ENCODE data around the gene MAP3K9.

The MAP3K9 gene

GRCh38 chr14:70700955-70701585 is 108.2 kb downstream of the MAP3K9 start:
- no peak for DNase-seq (ENCODE audit: low read depth in 2 of 2)

- DNase-seq (ENCODE audit: low read depth in 2 of 2), result no peak
These were observed 109.7 kb downstream of the MAP3K9 start for GRCh38 chr14:70699646-70700045.

- no peak for DNase-seq (ENCODE audit: low read depth in 2 of 2)
These were observed 111.0 kb downstream of the MAP3K9 start for GRCh38 chr14:70698288-70698687.

GRCh38 chr14:70697701-70698100 is 111.6 kb downstream of the MAP3K9 start:
- no peak for DNase-seq (ENCODE audit: low read depth in 2 of 2)

DNA sequence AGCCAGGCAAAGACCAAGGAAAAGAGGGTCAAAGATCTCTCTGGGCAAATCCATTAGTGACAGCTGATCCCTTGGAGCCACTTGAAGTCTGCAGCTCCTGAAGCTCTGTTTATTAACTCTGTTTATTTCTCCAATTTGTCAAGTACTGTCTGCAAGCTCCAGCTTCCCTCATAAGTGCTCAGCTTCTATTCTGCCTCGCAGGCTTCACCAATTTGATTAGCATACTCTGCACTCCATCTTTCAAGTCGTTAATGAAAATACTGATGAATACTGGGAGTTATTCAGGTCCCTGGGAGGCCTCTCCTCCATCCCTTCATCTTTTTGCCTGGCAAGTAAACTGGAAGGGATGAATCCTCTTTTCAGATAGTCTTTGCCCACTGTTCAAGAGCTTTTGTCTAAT is 113.3 kb downstream of the MAP3K9 start:
- DNase-seq (ENCODE audit: low read depth in 2 of 2), result no peak

GRCh38 chr14:70692210-70692609 is 117.1 kb downstream of the MAP3K9 start:
- no peak for DNase-seq (ENCODE audit: low read depth in 2 of 2)

DNA sequence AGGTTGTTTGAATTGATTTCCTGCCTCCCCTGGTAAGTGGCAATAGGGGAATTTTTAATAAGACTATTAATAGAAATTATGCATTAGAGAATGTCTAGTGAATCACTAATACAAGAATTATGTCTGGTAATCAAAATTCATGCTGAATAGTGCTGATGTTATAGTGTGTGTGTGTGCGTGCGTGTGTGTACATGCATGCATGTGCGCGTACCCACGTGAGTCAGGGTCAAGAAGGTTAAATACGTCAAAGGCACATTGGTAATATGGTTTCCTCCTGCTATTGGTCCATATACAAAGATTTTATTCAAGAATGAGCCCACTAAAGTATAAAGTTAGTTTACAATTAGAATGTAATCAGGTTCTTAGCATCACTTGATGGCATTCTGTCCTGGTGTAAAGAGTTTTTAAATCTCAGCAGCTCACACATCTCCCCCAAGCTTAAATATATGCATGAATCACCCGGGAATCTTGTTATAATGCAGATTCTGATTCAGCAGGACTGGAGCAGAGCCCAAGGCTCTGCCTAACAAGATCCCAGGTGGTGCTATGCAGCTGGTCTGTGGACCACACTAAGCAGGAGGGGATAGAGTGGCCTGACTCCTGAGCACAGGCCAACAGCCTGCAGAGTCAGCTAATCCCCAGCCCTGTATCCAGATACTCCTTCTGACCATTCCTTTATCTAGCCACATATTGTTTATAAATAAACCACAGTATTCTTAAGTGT is 123.7 kb downstream of the MAP3K9 start:
- DNase-seq (ENCODE audit: low read depth in 2 of 2), result no peak

DNA sequence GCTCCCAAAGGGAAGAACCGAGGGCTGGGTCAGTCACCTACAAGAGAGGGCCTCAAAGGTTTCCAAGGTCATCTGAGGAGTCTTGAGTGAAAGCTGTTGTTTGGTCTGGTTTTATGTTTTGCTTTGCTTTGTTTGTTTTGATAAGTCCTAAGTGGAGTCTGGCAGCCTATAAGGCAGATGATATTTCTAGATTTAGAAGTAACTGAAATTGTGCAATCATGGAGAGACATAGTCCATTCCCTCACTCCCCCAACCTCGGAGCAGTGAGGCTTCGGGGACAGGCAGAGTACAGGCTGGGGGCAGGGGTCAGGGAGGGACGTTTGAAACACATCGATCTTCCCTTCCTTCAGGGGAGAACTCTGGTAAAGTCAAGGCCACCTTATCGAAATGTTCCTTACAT is 125.3 kb downstream of the MAP3K9 start:
- no peak for DNase-seq (ENCODE audit: low read depth in 2 of 2)

- DNase-seq (ENCODE audit: low read depth in 2 of 2), result no peak
These were observed 128.6 kb downstream of the MAP3K9 start for GRCh38 chr14:70680748-70681147.

GRCh38 chr14:70677341-70677740 is 132.0 kb downstream of the MAP3K9 start:
- DNase-seq (ENCODE audit: low read depth in 2 of 2), result no peak

Measured in stimulated activated CD8-positive, alpha-beta memory T cell treated with anti-CD3 and anti-CD28 coated beads, Interleukin-2, amount 100 ng/mL, for 48 hours (primary cell).